ENCODE data around the gene SLC16A6.
A peak's percentile ranks its signal among the peaks of the same experiment; 100 is the strongest.
"Not testable (repeated sequence)": the region's sequence is repeated elsewhere in the genome, so short reads cannot be mapped to it uniquely, and the experiment has no call there.

The SLC16A6 gene, protein sequence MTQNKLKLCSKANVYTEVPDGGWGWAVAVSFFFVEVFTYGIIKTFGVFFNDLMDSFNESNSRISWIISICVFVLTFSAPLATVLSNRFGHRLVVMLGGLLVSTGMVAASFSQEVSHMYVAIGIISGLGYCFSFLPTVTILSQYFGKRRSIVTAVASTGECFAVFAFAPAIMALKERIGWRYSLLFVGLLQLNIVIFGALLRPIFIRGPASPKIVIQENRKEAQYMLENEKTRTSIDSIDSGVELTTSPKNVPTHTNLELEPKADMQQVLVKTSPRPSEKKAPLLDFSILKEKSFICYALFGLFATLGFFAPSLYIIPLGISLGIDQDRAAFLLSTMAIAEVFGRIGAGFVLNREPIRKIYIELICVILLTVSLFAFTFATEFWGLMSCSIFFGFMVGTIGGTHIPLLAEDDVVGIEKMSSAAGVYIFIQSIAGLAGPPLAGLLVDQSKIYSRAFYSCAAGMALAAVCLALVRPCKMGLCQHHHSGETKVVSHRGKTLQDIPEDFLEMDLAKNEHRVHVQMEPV

DNA sequence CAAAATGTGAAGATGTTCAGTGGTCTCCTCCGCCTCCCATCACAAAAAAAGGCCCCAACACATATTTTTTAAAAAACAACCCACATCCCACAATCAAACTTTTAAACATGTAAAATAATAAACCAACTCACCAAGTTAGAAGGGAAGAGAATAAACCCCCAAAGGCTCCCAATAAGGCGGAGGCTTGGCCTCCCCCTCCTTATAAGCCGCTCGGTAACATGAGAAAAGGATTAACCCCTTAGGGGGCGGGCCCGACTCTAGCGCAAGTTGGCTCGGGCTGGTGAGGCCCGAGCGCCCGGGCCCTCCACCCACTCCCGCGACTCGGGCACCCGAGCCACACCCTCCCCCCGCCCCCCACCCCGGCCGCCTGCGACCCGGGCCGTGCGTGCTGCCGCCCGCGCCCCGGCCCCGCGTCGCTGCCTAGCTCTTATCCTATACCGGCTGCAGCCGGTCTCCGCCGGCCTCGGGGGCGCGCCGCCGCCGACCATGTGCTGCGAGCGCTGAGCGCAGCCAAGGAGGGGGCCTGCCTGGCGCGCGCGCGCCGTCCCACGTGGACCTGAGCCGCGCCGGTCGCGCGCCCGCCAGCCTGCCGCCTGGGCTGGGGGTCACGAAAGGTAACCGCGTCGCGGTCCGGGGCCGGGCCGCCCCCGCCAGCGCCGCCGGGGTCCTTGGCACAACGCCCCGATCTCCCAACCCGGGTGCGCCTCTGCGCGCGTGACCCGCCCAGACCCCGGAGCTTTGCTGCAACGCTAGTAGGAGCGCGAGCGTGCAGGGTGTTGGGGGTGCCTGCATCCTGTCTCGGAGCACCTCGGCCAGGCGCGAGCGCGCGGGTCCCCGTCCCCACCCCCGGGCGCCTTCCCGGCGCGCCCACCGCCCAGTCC, at the start of gene SLC16A6, which contains the start of gene ARSG:
TSS of gene SLC16A6 (minus strand) at position 173 of the 881 bp plus-strand sequence. CDS start 12,807 bp downstream, outside the sequence.
TSS of gene ARSG (plus strand) at position 541 of the 881 bp plus-strand sequence. CDS start 15,999 bp downstream, outside the sequence.
- peak within 1 kb of the TSS; percentile 84 for H3K27ac ChIP-seq
- no peak for TF ChIP-seq ZFX (IDR thresholded peaks at IDR 0.05; ENCODE audit: borderline replicate concordance)
- TF ChIP-seq, protein P1, sequence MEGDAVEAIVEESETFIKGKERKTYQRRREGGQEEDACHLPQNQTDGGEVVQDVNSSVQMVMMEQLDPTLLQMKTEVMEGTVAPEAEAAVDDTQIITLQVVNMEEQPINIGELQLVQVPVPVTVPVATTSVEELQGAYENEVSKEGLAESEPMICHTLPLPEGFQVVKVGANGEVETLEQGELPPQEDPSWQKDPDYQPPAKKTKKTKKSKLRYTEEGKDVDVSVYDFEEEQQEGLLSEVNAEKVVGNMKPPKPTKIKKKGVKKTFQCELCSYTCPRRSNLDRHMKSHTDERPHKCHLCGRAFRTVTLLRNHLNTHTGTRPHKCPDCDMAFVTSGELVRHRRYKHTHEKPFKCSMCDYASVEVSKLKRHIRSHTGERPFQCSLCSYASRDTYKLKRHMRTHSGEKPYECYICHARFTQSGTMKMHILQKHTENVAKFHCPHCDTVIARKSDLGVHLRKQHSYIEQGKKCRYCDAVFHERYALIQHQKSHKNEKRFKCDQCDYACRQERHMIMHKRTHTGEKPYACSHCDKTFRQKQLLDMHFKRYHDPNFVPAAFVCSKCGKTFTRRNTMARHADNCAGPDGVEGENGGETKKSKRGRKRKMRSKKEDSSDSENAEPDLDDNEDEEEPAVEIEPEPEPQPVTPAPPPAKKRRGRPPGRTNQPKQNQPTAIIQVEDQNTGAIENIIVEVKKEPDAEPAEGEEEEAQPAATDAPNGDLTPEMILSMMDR (IDR thresholded peaks at IDR 0.05), result no peak

DNA sequence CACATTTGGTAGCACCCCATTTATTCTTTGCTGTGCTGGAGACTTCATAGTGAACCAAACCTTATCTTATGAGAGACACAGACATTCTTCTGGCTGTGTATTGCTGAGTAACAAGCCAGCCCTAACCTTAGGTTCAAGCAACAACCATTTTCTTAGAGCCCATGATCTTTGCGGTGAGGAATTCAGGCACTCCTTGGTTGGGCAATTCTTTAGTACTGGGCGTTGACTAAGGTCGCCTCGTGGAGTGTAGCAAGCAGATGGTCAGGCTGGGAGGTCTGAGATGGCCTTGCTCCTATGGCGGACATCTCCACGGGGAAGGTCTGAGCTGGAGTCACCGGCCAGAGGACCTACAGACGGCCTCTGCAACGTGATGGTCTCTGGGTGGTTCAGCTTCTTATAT, 43.5 kb upstream of the SLC16A6 start:
- no peak overlapping the region for H3K27ac ChIP-seq
- TF ChIP-seq, protein P1 (IDR thresholded peaks at IDR 0.05), result no peak
- no peak for TF ChIP-seq ZFX (IDR thresholded peaks at IDR 0.05; ENCODE audit: borderline replicate concordance)

DNA sequence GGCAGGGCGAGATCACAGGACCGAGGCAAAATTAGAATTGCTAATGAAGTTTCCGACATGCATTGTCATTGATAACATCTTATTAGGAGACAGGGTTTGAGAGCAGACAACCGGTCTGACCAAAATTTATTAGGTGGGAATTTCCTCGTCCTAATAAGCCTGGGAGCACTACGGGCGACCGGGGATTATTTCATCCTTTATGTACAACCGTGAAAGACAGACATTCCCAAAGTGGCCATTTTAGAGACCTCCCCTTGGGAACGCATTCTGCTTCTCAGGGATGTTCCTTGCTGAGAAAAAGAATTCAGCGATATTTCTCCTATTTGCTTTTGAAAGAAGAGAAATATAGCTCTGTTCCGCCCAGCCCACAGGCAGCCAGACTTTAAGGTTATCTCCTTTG, 41.0 kb upstream of the SLC16A6 start:
- not testable (repeated sequence) for H3K27ac ChIP-seq

DNA sequence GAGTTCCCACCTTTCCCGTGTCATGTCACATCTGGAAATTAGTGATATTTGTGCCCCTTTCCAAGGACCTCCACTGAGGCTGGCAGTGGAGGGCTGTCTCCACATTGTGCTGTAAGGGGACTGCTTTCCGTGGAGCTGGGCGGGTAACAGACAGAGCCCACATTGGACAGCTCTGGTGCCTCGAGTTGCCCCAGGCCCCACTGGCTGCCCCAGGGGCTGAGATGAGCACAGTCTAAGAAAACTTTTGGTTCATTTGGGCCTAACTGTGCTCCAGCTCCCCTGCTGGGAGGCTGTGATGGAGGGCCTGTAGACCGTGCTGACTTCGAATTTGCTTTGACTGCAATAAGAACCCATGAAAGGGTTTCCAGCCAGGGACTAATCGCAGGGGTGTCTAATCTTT, 38.4 kb upstream of the SLC16A6 start:
- H3K27ac ChIP-seq, result no peak overlapping the region
- TF ChIP-seq ZFX (IDR thresholded peaks at IDR 0.05; ENCODE audit: borderline replicate concordance), result no peak
- TF ChIP-seq, protein P1 (IDR thresholded peaks at IDR 0.05), result no peak

DNA sequence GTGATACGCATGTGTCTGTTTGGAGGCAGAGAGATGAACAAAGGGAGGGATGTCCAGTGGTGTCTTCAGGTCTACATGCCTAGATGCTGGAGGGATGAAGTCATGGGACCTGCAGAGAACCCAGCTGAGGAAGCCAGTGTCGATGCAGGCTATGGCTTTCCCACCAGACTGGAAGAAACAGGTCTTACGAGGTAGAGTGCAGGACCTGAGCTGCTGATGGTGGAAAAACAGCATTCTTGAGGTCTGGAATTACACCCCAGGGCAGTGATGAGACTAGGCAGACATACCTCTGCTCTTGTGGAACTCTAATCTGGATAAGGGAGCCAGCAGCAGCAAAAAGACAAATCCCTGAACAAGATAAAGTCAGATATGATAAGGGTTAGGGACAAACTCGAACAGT, 37.7 kb upstream of the SLC16A6 start:
- TF ChIP-seq, protein P1 (IDR thresholded peaks at IDR 0.05), result no peak
- TF ChIP-seq ZFX (IDR thresholded peaks at IDR 0.05; ENCODE audit: borderline replicate concordance), result no peak
- no peak overlapping the region for H3K27ac ChIP-seq

DNA sequence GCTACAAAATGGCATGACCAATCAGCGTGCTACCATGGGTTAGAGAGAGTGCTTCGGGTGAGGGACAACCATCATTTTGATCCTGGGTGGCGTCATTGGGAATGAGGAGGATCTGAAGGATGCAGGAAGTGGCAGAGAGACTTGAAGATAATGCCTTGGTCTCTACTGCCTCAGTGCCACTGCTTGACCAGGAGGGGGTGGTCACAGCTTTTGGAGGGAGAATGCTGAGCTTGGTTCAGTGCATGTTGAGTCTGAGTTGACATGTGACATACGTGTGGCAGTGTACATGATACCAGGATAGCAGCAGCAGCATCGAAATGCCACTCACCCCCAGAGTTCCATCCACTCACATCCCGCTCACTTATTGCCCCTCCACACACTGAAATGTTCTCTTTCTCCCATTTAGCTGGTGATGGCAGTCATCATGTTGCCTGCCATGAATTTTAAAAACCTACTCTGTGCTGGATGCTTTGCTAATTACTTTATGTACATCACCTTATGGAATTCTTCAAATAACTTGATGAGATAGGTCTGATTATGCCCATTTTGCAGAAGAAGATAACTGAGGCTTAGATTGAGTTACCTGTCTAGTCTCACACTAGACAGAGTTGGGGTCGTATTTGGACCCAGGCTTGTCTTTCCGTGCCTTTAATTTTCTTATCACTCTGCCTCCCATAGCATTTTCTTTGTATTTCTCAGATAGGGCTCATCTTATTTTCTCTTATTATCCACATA, 37.1 kb upstream of the SLC16A6 start:
- H3K27ac ChIP-seq, result no peak overlapping the region
- TF ChIP-seq, protein P1 (IDR thresholded peaks at IDR 0.05), result no peak
- no peak for TF ChIP-seq ZFX (IDR thresholded peaks at IDR 0.05; ENCODE audit: borderline replicate concordance)

DNA sequence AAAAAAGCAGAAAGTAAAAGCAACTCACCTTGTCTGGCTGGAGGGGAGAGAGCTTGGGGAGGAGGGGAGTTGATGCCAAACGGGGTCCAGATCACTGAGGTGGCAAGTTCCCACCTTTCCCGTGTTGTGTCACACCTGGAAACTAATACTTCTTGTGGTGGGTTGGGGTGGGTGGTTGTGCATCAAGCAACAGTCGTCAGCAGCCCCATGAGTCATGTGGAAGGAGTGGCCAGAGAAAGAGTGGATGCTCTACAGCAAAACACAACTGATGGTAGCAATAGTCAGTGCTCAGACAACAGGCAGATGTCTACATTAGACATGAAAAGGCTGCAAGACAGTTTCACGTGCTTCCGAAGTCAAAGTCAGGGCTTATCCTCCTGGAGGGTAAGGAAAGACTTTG, 35.8 kb upstream of the SLC16A6 start:
- H3K27ac ChIP-seq, result no peak overlapping the region
- TF ChIP-seq, protein P1 (IDR thresholded peaks at IDR 0.05), result no peak
- no peak for TF ChIP-seq ZFX (IDR thresholded peaks at IDR 0.05; ENCODE audit: borderline replicate concordance)
